Measurements from ENCODE around the gene TYRO3. TPM values are rescaled to one million over a fixed set of nuclear protein-coding genes. Genes with fewer than 3 reads are reported as not detected.
A peak's percentile ranks its signal among the peaks of the same experiment; 100 is the strongest.

Gene TYRO3
- total and polyA plus RNA-seq, 2 of the 13 experiments (the other 11 are each of a cell fraction or from before 2014, with no cell fraction given), result 24.0 to 43.6 TPM

DNA sequence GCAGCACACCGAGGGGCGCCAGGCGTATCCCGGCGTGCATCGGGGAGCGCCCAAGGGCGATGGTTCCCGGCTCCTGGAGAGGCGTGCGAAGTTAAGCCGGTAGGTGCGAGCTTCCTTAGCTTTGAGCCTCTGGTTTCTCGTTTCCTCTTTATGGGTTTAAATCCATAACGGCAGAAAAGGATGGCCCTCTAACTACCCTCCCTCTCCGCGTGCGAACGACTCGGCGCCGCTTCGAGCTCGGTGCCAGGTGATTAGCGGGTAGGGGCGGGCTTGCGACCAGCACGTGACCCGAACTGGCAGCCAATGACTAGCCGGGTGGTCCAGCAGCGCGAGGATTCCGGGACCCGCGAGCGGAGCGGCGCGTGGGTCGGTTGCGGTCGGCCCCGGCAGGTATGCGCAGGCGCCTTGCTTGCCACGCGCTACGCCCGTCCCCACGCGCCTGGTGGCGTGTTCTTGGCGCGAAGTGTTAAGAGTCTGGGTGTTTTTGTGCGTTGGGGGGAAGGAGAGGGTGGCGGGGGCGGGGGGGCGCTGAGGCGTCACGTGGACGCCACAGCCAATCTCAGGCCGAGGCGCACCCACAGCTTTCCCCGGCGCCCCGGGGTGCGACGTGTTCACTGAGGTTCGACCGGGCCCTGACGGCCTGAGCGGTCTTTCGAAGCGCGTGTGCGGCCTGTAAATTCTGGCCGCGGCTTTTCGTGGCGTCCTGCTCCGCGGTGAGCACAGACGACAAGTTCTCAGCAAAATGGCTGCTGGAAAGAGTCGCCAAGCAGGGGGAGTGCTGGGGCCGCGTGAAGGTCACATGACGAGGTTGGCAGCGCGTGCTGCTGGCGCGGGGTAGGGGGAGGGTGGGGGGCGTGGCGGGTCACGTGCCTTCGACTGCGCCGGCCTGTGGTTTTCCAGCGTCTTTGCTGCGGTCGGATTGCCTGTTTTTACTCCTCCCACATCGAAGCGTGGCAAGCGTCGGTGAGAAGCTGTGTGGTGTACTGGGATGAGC is 62.5 kb downstream of the TYRO3 start (continued):
- TF ChIP-seq, protein P1, sequence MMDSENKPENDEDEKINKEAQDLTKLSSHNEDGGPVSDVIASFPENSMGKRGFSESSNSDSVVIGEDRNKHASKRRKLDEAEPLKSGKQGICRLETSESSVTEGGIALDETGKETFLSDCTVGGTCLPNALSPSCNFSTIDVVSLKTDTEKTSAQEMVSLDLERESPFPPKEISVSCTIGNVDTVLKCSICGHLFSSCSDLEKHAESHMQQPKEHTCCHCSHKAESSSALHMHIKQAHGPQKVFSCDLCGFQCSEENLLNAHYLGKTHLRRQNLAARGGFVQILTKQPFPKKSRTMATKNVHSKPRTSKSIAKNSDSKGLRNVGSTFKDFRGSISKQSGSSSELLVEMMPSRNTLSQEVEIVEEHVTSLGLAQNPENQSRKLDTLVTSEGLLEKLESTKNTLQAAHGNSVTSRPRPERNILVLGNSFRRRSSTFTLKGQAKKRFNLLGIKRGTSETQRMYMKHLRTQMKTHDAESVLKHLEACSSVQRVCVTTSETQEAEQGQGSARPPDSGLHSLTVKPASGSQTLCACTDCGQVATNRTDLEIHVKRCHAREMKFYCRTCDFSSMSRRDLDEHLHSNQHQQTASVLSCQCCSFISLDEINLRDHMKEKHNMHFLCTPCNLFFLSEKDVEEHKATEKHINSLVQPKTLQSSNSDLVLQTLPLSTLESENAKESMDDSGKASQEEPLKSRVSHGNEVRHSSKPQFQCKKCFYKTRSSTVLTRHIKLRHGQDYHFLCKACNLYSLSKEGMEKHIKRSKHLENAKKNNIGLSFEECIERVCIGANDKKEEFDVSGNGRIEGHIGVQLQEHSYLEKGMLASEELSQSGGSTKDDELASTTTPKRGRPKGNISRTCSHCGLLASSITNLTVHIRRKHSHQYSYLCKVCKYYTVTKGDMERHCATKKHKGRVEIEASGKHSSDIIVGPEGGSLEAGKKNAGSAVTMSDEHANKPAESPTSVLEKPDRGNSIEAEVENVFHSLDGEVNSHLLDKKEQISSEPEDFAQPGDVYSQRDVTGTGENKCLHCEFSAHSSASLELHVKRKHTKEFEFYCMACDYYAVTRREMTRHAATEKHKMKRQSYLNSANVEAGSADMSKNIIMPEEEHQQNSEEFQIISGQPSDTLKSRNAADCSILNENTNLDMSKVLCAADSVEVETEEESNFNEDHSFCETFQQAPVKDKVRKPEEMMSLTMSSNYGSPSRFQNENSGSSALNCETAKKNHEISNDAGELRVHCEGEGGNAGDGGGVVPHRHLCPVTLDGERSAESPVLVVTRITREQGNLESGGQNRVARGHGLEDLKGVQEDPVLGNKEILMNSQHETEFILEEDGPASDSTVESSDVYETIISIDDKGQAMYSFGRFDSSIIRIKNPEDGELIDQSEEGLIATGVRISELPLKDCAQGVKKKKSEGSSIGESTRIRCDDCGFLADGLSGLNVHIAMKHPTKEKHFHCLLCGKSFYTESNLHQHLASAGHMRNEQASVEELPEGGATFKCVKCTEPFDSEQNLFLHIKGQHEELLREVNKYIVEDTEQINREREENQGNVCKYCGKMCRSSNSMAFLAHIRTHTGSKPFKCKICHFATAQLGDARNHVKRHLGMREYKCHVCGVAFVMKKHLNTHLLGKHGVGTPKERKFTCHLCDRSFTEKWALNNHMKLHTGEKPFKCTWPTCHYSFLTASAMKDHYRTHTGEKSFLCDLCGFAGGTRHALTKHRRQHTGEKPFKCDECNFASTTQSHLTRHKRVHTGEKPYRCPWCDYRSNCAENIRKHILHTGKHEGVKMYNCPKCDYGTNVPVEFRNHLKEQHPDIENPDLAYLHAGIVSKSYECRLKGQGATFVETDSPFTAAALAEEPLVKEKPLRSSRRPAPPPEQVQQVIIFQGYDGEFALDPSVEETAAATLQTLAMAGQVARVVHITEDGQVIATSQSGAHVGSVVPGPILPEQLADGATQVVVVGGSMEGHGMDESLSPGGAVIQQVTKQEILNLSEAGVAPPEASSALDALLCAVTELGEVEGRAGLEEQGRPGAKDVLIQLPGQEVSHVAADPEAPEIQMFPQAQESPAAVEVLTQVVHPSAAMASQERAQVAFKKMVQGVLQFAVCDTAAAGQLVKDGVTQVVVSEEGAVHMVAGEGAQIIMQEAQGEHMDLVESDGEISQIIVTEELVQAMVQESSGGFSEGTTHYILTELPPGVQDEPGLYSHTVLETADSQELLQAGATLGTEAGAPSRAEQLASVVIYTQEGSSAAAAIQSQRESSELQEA (CRISPR knock-in tag; IDR thresholded peaks at IDR 0.05; ENCODE audit: not compliant biosample characterization), result peak; percentile 100
- peak; percentile 51; the same call in 1 of the 2 replicates for TF ChIP-seq MIER3 (CRISPR knock-in tag; IDR thresholded peaks at IDR 0.05; ENCODE audit: borderline replicate concordance)
- TF ChIP-seq ZNF567 (CRISPR knock-in tag; IDR thresholded peaks at IDR 0.05; ENCODE audit: borderline replicate concordance), result peak; percentile 35; the same call in 1 of the 2 replicates
- peak; percentile 98 for TF ChIP-seq ZNF225 (CRISPR knock-in tag; IDR thresholded peaks at IDR 0.05)
- no peak for TF ChIP-seq ZNF282 (IDR thresholded peaks at IDR 0.05; ENCODE audit: partially characterized antibody)
- TF ChIP-seq ZNF564 (CRISPR knock-in tag; IDR thresholded peaks at IDR 0.05), result peak; percentile 97
- peak; percentile 84 for TF ChIP-seq KDM2A (CRISPR knock-in tag; IDR thresholded peaks at IDR 0.05; ENCODE audit: borderline replicate concordance, low read depth)
- TF ChIP-seq ATF7-NPFF (CRISPR knock-in tag; IDR thresholded peaks at IDR 0.05; ENCODE audit: low read depth), result peak; percentile 99
- TF ChIP-seq, protein P2, sequence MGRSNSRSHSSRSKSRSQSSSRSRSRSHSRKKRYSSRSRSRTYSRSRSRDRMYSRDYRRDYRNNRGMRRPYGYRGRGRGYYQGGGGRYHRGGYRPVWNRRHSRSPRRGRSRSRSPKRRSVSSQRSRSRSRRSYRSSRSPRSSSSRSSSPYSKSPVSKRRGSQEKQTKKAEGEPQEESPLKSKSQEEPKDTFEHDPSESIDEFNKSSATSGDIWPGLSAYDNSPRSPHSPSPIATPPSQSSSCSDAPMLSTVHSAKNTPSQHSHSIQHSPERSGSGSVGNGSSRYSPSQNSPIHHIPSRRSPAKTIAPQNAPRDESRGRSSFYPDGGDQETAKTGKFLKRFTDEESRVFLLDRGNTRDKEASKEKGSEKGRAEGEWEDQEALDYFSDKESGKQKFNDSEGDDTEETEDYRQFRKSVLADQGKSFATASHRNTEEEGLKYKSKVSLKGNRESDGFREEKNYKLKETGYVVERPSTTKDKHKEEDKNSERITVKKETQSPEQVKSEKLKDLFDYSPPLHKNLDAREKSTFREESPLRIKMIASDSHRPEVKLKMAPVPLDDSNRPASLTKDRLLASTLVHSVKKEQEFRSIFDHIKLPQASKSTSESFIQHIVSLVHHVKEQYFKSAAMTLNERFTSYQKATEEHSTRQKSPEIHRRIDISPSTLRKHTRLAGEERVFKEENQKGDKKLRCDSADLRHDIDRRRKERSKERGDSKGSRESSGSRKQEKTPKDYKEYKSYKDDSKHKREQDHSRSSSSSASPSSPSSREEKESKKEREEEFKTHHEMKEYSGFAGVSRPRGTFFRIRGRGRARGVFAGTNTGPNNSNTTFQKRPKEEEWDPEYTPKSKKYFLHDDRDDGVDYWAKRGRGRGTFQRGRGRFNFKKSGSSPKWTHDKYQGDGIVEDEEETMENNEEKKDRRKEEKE (IDR thresholded peaks at IDR 0.05), result no peak
- TF ChIP-seq, protein P3, sequence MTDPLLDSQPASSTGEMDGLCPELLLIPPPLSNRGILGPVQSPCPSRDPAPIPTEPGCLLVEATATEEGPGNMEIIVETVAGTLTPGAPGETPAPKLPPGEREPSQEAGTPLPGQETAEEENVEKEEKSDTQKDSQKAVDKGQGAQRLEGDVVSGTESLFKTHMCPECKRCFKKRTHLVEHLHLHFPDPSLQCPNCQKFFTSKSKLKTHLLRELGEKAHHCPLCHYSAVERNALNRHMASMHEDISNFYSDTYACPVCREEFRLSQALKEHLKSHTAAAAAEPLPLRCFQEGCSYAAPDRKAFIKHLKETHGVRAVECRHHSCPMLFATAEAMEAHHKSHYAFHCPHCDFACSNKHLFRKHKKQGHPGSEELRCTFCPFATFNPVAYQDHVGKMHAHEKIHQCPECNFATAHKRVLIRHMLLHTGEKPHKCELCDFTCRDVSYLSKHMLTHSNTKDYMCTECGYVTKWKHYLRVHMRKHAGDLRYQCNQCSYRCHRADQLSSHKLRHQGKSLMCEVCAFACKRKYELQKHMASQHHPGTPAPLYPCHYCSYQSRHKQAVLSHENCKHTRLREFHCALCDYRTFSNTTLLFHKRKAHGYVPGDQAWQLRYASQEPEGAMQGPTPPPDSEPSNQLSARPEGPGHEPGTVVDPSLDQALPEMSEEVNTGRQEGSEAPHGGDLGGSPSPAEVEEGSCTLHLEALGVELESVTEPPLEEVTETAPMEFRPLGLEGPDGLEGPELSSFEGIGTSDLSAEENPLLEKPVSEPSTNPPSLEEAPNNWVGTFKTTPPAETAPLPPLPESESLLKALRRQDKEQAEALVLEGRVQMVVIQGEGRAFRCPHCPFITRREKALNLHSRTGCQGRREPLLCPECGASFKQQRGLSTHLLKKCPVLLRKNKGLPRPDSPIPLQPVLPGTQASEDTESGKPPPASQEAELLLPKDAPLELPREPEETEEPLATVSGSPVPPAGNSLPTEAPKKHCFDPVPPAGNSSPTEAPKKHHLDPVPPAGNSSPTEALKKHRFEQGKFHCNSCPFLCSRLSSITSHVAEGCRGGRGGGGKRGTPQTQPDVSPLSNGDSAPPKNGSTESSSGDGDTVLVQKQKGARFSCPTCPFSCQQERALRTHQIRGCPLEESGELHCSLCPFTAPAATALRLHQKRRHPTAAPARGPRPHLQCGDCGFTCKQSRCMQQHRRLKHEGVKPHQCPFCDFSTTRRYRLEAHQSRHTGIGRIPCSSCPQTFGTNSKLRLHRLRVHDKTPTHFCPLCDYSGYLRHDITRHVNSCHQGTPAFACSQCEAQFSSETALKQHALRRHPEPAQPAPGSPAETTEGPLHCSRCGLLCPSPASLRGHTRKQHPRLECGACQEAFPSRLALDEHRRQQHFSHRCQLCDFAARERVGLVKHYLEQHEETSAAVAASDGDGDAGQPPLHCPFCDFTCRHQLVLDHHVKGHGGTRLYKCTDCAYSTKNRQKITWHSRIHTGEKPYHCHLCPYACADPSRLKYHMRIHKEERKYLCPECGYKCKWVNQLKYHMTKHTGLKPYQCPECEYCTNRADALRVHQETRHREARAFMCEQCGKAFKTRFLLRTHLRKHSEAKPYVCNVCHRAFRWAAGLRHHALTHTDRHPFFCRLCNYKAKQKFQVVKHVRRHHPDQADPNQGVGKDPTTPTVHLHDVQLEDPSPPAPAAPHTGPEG (CRISPR knock-in tag; IDR thresholded peaks at IDR 0.05), result peak; percentile 95

All from HepG2 (cell line).